ENCODE measurements around the gene PTPRN2.
A peak's percentile ranks its signal among the peaks of the same experiment; 100 is the strongest.

Gene PTPRN2

DNA sequence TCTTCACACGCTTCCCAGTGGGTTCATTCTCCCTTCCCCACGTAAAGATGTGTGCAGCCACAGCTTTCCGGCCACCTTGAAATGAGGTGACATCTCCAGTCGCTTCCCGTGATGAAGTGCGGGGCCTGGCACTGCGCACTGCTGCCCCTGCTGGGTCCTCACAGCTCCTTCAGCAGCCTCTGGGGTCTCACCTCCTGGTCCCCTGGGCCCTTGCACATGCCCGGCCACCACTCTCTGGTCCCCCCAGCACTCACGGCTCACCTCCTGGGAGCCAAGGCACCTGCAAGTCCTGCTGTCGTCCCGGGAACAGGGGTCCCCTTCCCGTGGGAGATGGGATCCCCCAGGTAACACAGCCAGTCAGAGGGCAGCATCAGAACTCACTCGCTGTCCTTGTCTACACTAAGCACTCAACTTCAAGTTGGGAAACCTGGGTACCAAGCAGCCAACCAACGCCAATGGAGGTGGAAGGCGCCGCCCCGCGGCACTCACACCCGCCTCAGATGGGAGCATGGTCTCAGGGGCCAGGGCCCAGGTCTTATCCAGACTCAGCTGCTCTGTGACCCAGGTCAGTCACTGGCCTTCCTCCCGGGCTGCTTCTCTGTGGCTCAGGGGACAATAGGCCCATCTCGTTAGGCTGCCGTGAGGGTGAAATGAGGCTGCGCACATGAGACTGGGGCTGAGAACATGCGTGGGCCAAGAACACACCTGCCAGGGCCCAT is 176.2 kb downstream of the PTPRN2 start:
- FAIRE-seq (no peak), DNase-seq (ENCODE audit: insufficient read length, low spot score) (no peak)
- TF ChIP-seq, protein P1, sequence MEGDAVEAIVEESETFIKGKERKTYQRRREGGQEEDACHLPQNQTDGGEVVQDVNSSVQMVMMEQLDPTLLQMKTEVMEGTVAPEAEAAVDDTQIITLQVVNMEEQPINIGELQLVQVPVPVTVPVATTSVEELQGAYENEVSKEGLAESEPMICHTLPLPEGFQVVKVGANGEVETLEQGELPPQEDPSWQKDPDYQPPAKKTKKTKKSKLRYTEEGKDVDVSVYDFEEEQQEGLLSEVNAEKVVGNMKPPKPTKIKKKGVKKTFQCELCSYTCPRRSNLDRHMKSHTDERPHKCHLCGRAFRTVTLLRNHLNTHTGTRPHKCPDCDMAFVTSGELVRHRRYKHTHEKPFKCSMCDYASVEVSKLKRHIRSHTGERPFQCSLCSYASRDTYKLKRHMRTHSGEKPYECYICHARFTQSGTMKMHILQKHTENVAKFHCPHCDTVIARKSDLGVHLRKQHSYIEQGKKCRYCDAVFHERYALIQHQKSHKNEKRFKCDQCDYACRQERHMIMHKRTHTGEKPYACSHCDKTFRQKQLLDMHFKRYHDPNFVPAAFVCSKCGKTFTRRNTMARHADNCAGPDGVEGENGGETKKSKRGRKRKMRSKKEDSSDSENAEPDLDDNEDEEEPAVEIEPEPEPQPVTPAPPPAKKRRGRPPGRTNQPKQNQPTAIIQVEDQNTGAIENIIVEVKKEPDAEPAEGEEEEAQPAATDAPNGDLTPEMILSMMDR (IDR thresholded peaks at IDR 0.05; ENCODE audit: insufficient read depth, missing control alignments), result no peak

- no peak for FAIRE-seq
- DNase-seq (ENCODE audit: insufficient read length, low spot score), result no peak
- TF ChIP-seq, protein P1 (IDR thresholded peaks at IDR 0.05; ENCODE audit: insufficient read depth, missing control alignments), result no peak
Measured at GRCh38 chr7:158410720-158411119, 176.9 kb downstream of the PTPRN2 start.

GRCh38 chr7:158409816-158410330 is 177.8 kb downstream of the PTPRN2 start:
- FAIRE-seq, result no peak
- TF ChIP-seq, protein P1 (IDR thresholded peaks at IDR 0.05; ENCODE audit: insufficient read depth, missing control alignments), result no peak
- no peak for DNase-seq (ENCODE audit: insufficient read length, low spot score)

DNA sequence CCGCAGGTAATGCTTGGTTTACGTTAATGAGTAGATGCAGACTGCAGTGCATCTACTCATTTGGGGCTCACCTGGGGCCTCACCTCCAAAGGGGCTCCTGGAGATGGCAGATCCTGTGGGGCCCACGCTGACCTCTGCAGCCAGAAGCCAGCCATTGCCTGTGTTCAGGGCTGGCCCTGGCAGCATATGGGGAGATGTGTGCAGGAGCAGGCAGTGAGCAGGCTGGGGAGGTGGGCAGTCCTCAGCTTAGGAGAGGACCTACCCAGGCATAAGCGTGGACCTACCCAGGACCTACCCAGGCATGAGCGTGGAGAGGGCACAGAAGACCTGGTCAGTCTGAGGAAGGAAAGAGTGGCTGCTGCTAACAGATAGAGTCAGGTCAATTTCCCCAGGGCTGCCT is 178.5 kb downstream of the PTPRN2 start:
- TF ChIP-seq, protein P1 (IDR thresholded peaks at IDR 0.05; ENCODE audit: insufficient read depth, missing control alignments), result no peak
- no peak for FAIRE-seq
- DNase-seq (ENCODE audit: insufficient read length, low spot score), result no peak

DNA sequence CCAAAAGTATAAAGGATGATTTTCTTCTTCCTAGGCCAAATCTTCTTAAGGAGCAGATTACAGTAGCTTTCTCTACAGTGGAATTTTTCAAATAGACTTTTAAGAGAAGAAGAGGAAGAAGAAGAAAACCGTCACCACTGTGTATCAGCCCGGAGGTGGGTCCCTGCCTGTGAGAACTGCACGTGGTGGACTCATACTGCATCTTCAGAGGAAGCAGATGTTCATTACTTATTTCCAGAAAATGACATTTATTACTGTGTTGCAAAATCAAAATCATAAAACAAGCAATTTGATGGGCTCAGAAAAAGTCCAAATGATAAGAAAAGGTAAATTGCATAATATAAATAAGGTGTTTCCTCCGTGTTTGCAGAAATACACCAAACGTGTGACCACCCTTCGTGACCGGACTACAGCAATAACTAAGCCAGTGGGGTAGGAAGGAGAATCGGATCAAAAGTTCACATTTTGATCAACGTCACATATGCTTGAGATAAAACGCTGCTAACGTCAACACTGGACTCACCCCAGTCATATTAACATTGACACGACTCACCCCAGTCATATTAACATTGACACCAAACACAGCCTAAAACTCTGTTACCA is 179.2 kb downstream of the PTPRN2 start:
- no peak for FAIRE-seq
- TF ChIP-seq, protein P1 (IDR thresholded peaks at IDR 0.05; ENCODE audit: insufficient read depth, missing control alignments), result no peak

DNA sequence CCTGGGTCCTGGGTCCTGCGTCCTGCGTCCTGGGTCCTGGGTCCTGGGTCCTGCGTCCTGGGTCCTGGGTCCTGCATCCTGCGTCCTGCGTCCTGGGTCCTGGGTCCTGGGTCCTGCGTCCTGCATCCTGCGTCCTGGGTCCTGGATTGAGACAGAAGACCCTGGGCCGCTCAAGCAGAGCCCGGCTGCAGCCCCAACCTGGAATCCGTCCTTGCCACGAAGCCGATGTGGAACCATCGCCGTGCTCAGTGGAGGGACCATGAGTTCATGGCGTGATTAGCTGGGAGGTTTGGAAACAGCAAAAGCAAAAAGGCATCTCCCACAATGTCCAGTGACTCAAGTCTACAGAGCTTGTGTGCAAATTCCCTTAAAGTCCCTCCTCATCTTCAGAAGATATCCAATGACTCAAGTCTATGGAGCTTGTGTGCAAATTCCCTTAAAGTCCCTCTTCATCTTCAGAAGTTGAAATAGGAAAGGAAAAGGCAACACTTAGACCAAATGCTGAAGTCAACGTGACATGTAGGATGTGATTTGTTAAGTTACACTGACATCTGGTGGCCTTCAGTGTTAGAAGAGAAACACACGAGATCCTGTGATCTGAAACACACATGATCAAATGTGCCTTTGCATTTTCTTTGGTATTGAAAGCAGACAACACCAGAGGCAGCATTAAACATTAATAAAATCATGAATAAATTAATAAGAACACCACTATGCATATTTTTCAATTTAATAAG is 179.9 kb downstream of the PTPRN2 start:
- TF ChIP-seq, protein P1 (IDR thresholded peaks at IDR 0.05; ENCODE audit: insufficient read depth, missing control alignments), result peak; percentile 29
- peak; percentile 49 for DNase-seq (ENCODE audit: insufficient read length, low spot score)
- FAIRE-seq, result no peak

More for the DNA sequence above, 179.2 kb downstream of the PTPRN2 start:
- DNase-seq (ENCODE audit: insufficient read length, low spot score), result no peak
